Activated CD4-positive, alpha-beta T cell treated with anti-CD3 and anti-CD28 coated beads for 4 hours (primary cell): ENCODE results near the gene CDKN1A.
"Not testable (repeated sequence)": the region's sequence is repeated elsewhere in the genome, so short reads cannot be mapped to it uniquely, and the experiment has no call there.

Source experiments
- DNase-seq, 2 donors: peaks; one replicate each; pipeline ENCODE4 v3.0.0-alpha.2; 2020

CDKN1A gene

DNA sequence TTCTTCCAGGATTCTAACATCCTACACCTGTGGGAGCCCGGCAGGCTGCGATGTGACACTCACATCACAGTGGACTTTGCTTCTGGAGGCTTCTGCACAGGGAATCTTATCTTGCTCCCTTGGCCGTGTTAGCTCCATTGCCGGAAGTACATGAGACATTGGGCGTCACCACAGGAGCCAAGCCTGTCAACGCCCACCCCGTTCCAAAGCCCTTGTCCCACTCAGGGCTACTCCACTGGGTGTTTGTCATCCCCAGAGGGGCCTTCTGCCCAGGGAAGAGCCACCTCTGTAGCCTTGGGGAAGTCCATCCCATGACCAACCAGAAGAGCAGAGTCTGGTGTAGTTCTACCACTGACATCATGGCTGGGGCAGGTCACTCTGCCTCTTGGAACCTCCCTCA lies 20.8 kb downstream of the CDKN1A start:
- no peak for DNase-seq

DNA sequence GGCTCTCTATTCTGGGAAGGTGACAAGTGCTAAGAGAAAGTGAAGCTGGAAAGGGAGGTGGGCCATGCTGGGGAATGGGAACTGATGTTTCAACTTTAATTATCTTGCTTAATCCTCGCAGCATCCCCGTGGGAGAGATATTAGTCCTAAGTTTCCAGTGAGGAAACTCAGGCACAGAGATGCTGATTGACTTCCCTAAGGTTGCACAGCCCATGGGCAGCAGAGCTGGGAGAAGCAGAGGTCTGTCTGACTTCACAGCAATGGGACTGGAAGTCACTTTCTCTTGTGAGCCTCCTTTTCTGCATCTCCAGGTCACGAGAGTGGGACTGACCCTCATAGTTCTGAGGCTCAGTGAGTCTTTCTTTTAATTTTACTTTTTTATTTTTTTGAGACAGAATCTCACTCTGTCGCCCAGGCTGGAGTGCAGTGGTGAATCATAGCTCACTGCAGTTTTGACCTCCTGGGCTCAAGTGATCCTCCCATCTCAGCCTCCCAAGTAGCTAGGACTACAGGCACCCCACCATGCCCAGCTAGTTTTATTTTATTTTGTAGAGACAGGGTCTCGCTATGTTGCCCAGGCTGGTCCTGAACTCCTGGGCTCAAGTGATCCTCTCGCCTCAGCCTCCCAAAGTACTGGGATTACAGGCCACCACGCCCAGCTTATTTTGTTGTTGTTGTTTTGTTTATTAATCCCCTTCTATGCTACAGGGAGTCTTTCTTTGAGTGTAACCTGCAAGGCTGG lies 21.7 kb downstream of the CDKN1A start:
- DNase-seq = no peak

DNA sequence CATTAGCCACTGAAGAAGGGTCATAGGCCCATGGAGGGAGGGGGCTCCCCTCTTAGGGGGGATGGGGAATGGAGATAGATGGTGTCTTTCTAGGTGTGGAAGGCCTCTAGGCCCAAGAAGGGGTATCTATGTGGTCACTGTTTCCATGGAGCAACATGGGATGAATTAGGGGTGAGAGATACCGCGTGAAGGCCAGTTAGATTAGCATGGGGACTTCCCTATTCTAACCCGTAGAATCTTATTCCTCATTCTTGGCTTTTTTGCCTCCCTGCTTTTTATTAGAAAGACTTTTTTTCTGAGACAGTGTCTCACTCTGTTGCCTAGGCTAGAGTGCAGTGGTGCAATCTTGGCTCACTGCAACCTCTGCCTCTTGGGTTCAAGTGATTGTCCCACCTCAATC lies 22.3 kb downstream of the CDKN1A start:
- DNase-seq = no peak

DNA sequence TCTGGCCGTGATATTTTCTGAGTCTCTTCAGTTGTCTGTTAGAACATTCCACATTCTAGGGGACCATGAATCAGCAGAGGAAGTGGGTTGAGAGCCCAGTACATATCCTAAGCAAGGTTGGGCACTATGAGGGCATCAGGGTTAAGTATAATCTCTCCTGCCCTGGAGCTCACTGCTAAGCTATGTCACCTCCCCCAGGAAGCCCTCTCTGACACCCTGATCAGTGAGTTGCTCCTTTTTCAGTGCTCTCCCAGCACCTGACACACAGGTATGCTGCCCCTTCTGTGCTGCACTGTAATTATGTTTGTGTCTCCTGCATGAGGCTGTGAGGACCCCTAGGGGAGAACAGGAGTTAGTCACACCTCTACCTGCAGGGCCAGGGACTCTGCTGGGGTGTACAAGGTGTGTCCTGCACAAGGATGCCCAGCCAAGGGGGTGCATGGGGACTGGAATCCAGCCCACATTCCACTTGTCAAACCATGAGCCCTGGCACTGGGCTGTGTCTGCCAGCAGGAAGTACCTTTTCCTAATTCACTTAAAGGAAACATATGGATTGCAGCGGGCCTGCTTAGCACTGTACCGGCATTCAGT lies 23.0 kb downstream of the CDKN1A start:
- no peak for DNase-seq

DNA sequence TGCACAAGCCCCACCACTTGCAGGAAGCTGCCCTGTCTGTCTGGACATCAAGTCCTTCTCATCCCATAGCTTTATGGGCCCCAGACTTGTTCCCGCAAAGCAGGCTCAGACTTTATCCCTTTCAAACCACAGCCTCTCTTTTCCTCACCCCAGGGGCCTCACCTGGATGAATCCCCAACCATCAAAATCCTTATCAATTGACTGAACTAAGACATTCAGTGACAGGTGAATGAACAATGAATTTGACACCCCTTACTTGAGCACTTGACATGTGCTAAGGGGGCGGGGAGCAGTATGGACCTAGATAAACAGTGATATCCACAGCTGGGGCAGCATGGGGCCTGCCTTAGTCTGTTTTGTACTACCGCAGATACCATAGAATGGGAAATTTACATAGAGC lies 24.1 kb downstream of the CDKN1A start:
- no peak for DNase-seq

- no peak for DNase-seq
These were observed 24.6 kb downstream of the CDKN1A start for GRCh38 chr6:36703081-36703606.

- DNase-seq = no peak
These were observed 25.5 kb downstream of the CDKN1A start for GRCh38 chr6:36703982-36704381.

DNA sequence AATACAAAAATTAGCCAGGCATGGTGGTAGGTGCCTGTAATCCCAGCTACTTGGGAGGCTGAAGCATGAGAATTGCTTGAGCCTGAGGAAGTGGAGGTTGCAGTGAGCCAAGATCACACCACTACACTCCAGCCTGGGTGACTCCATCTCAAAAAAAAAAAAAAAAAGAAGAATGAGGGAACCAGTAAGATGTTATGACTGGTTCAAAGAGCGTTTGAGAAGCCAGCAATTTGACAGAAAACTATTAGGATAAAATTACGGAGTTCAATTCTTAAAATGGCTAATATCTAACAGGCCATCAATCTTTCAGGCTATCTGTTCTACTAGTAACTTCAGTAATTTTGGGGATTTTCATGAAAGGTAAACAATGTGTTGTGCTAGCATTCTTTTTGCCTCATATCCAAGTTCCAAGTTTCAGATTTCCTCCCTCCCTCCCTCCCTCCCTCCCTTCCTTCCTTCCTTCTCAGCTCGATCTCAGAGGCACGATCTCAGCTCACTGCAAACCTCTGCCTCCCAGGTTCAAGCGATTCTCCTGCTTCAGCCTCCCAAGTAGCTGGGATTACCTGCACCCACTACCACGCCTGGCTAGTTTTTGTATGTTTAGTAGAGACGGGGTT lies 26.6 kb downstream of the CDKN1A start:
- not testable (repeated sequence) for DNase-seq

DNA sequence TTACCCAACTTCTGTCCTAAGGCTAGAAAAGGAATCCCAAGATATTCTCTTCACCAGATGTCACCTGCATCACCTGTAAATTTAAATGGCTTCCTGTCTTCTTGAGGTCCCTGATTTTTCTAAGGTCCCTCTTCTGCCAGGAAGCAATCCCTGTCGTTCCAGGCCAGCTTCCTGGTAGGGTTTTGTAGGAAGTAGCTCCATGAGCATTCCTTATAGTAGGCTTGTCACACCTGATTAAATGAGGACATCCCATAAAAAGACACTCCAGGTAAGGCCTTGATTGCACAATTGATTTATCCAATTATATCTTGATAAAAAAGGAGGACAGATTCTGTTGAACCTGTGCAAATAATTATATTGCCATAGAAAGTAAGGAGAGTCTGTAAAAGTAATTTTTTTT lies 27.8 kb downstream of the CDKN1A start:
- DNase-seq = no peak

DNA sequence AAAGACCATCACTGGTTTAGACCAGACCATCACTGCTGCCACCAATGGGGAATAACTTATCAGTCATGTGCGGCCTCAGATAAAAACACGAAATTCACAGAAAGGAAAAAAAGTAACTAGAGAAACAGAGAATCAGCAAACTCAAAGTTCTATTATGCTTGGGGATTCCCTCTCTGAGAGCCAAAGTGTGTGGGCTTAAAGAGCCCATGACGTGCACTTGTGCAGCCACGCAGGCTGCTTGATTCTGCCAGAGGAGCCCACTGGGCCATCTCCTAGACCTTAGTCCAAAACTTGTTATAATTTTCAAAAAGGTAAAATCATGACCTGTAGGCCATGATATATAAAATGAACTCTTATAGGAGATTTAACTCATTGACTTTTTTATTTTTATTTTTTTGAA lies 34.3 kb downstream of the CDKN1A start:
- DNase-seq = no peak

DNA sequence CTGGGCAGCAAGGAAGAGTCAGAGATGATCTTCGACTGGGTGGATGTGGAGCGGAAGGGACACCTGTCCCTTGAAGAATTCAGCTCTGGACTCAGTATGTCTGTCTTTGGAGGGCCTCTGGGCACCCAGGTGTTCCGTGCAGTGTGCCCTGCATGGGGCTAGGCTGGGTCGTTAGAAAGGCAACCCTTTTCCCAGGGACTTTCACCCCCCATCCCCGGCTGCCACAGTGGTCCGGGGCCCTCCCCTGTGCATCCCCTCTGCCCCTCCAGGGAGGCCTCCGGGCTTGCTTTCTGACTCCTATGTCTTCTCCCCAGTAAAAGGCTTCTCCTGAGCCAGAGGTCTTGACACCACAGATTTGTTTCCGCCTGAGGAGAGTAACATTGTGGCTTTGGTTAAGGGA lies 35.3 kb downstream of the CDKN1A start:
- DNase-seq = no peak

- DNase-seq = no peak
These were observed 36.0 kb downstream of the CDKN1A start for GRCh38 chr6:36714511-36714910.

- no peak for DNase-seq
These were observed 37.0 kb downstream of the CDKN1A start for GRCh38 chr6:36715469-36715868.

GRCh38 chr6:36716476-36717093 lies 38.1 kb downstream of the CDKN1A start:
- no peak for DNase-seq

DNA sequence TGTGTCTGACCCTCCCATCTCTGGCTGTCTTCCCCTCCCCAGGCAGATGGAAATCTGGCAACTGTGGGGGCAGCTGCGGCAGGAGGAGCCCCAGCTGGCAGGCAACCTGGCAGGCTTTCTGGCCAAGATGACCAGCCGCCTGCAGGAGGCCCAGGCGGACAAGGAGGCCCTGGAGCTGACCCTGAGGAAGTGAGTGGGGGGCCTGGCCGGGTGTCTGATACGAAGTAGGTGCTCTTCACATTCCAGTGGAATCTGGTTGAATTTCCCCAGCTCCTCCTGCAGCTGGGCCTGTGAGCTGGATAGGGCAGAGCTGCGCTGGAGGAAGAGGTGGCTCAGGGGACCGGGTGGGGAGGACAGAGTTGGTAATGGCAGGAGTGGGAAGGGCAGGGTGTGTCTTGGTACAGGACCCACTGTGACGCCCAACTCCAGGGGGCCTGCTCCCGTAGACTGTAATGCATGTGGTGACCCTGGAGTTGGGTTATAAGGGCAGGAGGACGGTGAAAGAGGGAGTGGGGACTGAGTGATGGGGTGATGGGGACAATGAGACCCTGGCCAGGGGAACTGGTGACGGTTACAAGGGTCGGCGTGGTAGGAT lies 38.8 kb downstream of the CDKN1A start:
- DNase-seq = no peak

DNA sequence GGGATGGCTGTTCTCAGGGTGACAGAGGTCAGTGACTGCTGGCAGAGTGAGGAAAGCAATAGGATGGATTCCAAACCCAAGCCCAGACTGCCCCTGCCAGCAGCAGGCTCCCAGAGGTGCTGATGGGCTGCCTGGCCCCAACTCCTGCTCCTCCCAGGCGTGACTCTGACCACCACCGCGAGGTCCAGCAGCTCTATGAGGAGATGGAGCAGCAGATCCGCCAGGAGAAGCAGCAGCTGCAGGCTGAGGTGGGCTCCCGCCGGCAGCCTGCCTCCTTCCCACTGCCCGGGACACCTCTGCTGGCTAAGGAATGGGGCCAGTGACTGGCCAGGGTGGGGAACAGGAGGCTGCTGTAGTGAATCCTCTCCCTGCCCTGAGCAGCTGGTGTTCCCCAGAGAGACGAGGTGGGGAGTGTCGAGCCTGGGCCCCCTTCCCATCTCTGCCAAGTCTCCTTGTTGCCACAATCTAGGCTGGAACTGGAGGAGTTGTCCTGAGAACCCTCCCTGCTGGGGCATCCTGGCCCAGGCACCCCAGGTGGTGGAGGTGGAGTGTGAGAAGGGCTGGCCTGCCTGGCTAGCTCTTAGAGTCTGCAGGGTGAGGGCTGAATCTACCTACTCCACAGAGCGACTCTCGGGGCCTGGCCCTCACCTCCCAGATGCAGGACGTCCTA lies 39.5 kb downstream of the CDKN1A start:
- no peak for DNase-seq

DNA sequence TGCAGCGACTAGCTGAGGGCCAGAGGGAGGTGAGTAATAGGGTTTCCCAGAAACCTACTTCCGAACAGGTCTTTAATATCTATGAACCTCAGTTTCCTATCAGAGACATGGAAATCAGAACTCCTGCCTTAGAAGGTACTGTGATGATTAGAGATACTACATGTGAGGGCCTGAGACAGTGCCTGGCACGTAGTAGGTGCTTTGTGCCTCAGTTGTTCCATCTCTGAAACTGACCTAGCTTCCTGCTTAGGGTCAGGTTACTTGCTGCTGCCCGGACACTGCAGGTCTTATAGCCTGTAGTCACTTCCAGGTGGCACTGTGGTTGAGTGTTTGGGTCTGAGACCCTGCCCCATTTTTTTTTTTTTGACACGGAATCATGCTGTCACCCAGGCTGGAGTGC lies 40.0 kb downstream of the CDKN1A start:
- no peak for DNase-seq

- DNase-seq = no peak
These were observed 40.6 kb downstream of the CDKN1A start for GRCh38 chr6:36719126-36719525.

DNA sequence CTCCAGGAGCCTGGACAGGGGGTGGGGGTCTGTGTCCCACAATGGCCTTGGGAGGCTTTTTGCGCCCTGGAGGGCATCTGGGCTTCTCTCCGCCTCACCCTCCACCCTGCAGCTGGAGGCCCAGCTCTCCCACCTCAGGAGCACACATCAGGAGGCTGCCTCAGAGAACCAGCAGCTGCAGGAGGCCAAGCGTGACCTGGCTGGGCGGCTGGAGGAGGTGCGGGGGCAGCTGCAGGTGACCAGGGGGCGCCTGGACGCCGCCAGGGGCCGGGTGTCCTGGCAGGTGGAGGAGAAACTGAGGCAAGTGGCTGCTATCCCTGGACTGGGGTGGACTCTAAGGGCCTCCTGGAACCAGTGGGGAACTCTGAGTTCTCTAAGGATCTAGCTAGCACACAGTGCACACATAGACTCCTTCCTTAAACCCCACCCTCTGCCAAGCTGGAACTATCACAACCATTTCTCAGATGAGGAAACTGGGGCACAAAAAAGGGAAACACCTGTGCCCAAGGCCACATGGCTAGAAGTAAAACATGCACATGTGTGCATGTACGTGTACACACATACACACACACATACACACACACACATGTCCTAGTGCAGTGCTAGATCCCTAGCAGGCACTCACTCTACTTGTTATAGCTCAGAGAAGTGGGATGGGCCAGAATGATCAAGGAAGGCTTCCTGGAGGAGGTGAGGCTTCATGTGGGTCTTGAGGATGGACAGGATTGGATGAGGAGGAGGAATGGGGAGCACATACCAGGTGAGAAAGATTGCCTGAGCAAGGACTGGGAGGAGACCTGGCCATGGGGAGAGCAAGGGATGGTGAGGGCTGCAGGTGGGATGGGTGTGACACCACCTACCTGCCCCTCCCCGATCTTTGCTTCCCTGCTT lies 42.0 kb downstream of the CDKN1A start:
- DNase-seq = no peak

- no peak for DNase-seq
These were observed 43.0 kb downstream of the CDKN1A start for GRCh38 chr6:36721369-36722140.

DNA sequence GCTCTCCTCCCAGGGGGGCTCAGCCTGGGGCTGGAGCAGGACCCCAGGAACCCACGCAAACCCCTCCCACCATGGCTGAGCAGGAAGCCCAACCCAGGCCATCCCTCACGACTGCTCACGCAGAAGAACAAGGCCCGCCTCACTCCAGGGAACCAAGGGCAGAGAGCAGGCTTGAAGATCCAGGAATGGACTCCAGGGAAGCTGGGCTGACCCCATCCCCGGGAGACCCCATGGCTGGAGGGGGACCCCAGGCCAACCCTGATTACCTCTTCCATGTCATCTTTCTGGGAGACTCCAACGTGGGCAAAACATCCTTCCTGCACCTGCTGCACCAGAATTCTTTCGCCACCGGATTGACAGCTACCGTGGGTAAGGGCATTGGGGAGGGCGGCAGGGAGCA lies 43.9 kb downstream of the CDKN1A start:
- no peak for DNase-seq
